Measurements from ENCODE around the gene FCAMR.

- TF ChIP-seq CTCF (IDR thresholded peaks at IDR 0.05; ENCODE audit: low read depth, low read length, missing input control) (no peak), MAX (IDR thresholded peaks at IDR 0.05) (no peak), ATF3 (IDR thresholded peaks at IDR 0.05) (no peak), FOXA1 (IDR thresholded peaks at IDR 0.05) (no peak), YY1 (IDR thresholded peaks at IDR 0.05) (no peak), SP1 (IDR thresholded peaks at IDR 0.05) (peak; percentile 8), TAF1 (conservative IDR thresholded peaks at IDR 0.05) (no peak), ZBTB33 (IDR thresholded peaks at IDR 0.05) (no peak), RAD21 (IDR thresholded peaks at IDR 0.05) (no peak), REST (IDR thresholded peaks at IDR 0.05) (no peak), GABPA (IDR thresholded peaks at IDR 0.05 in 1 of 2, conservative IDR thresholded peaks at IDR 0.05 in 1 of 2) (no peak), JUND (IDR thresholded peaks at IDR 0.05) (no peak), HNF4A (conservative IDR thresholded peaks at IDR 0.05) (no peak), RXRA (IDR thresholded peaks at IDR 0.05) (no peak)
These were observed 39.1 kb upstream of the FCAMR start for GRCh38 chr1:207009182-207009850.
